Measurements from ENCODE around the gene AMOTL1.

The AMOTL1 gene

GRCh38 chr11:94751786-94752185 is 16.4 kb upstream of the AMOTL1 start:
- TF ChIP-seq CTCF (IDR thresholded peaks at IDR 0.05; ENCODE audit: borderline replicate concordance, extremely low read depth, low read length, poor library complexity, severe bottlenecking): no peak
- TF ChIP-seq EZH2 (IDR thresholded peaks at IDR 0.05; ENCODE audit: borderline replicate concordance, low read depth, low read length, severe bottlenecking): no peak
- no peaks in the 10 kb centered on the region for H3K4me1 ChIP-seq (ENCODE audit: insufficient read depth, low read length)
- no peak overlapping the region for H3K4me2 ChIP-seq (ENCODE audit: insufficient read depth, low read length)
- H3K27me3 ChIP-seq (ENCODE audit: insufficient read depth, low read length, poor library complexity): peaks cover 6% of the 10 kb centered on the region
- no peak overlapping the region for H3K4me3 ChIP-seq (ENCODE audit: low read depth in 1 of 2, low read length in 2 of 2)
- no peaks in the 10 kb centered on the region for H3K79me2 ChIP-seq (ENCODE audit: insufficient read depth, low read length)
- no peaks in the 10 kb centered on the region for H4K20me1 ChIP-seq (ENCODE audit: insufficient read depth, low read length)
- H3K36me3 ChIP-seq (ENCODE audit: insufficient read depth, low read length): no peaks in the 10 kb centered on the region
- H3K9ac ChIP-seq (ENCODE audit: low read depth, low read length): no peak overlapping the region
- ATAC-seq (ENCODE audit: insufficient read depth, low read depth) (no peak), DNase-seq (no peak)
- H3K9me3 ChIP-seq (ENCODE audit: insufficient read depth, low read length, severe bottlenecking): no peaks in the 10 kb centered on the region
- no peak overlapping the region for H3K27ac ChIP-seq (ENCODE audit: low read length)
- no peak overlapping the region for H2AFZ ChIP-seq (ENCODE audit: low read depth, low read length)

GRCh38 chr11:94753630-94754029 is 14.5 kb upstream of the AMOTL1 start:
- no peaks in the 10 kb centered on the region for H3K36me3 ChIP-seq (ENCODE audit: insufficient read depth, low read length)

GRCh38 chr11:94754335-94754734 is 13.8 kb upstream of the AMOTL1 start:
- ATAC-seq (ENCODE audit: insufficient read depth, low read depth): no peak
- H3K4me2 ChIP-seq (ENCODE audit: insufficient read depth, low read length): no peak overlapping the region

More at GRCh38 chr11:94753630-94754029, 14.5 kb upstream of the AMOTL1 start:
- no peak overlapping the region for H3K4me2 ChIP-seq (ENCODE audit: insufficient read depth, low read length)
- H3K9ac ChIP-seq (ENCODE audit: low read depth, low read length): no peak overlapping the region
- no peak overlapping the region for H3K4me3 ChIP-seq (ENCODE audit: low read depth in 1 of 2, low read length in 2 of 2)
- DNase-seq (no peak), ATAC-seq (ENCODE audit: insufficient read depth, low read depth) (no peak)
- H3K79me2 ChIP-seq (ENCODE audit: insufficient read depth, low read length): no peaks in the 10 kb centered on the region
- TF ChIP-seq EZH2 (IDR thresholded peaks at IDR 0.05; ENCODE audit: borderline replicate concordance, low read depth, low read length, severe bottlenecking) (no peak), CTCF (IDR thresholded peaks at IDR 0.05; ENCODE audit: borderline replicate concordance, extremely low read depth, low read length, poor library complexity, severe bottlenecking) (no peak)
- H2AFZ ChIP-seq (ENCODE audit: low read depth, low read length): no peak overlapping the region
- H3K27ac ChIP-seq (ENCODE audit: low read length): no peak overlapping the region
- H4K20me1 ChIP-seq (ENCODE audit: insufficient read depth, low read length): no peaks in the 10 kb centered on the region
- H3K9me3 ChIP-seq (ENCODE audit: insufficient read depth, low read length, severe bottlenecking): no peaks in the 10 kb centered on the region
- H3K27me3 ChIP-seq (ENCODE audit: insufficient read depth, low read length, poor library complexity): peaks cover 6% of the 10 kb centered on the region
- no peaks in the 10 kb centered on the region for H3K4me1 ChIP-seq (ENCODE audit: insufficient read depth, low read length)

More at GRCh38 chr11:94754335-94754734, 13.8 kb upstream of the AMOTL1 start:
- no peaks in the 10 kb centered on the region for H4K20me1 ChIP-seq (ENCODE audit: insufficient read depth, low read length)
- no peak for TF ChIP-seq EZH2 (IDR thresholded peaks at IDR 0.05; ENCODE audit: borderline replicate concordance, low read depth, low read length, severe bottlenecking)
- no peak for TF ChIP-seq CTCF (IDR thresholded peaks at IDR 0.05; ENCODE audit: borderline replicate concordance, extremely low read depth, low read length, poor library complexity, severe bottlenecking)
- no peak overlapping the region for H2AFZ ChIP-seq (ENCODE audit: low read depth, low read length)
- H3K9ac ChIP-seq (ENCODE audit: low read depth, low read length): no peak overlapping the region
- H3K36me3 ChIP-seq (ENCODE audit: insufficient read depth, low read length): no peaks in the 10 kb centered on the region
- peaks cover 6% of the 10 kb centered on the region for H3K27me3 ChIP-seq (ENCODE audit: insufficient read depth, low read length, poor library complexity)
- no peak overlapping the region for H3K27ac ChIP-seq (ENCODE audit: low read length)
- no peak overlapping the region for H3K4me3 ChIP-seq (ENCODE audit: low read depth in 1 of 2, low read length in 2 of 2)
- H3K9me3 ChIP-seq (ENCODE audit: insufficient read depth, low read length, severe bottlenecking): no peaks in the 10 kb centered on the region
- no peaks in the 10 kb centered on the region for H3K79me2 ChIP-seq (ENCODE audit: insufficient read depth, low read length)
- DNase-seq: no peak
- no peaks in the 10 kb centered on the region for H3K4me1 ChIP-seq (ENCODE audit: insufficient read depth, low read length)
